ENCODE measurements around the gene PHACTR1.
"Not testable (repeated sequence)": the region's sequence is repeated elsewhere in the genome, so short reads cannot be mapped to it uniquely, and the experiment has no call there.

Gene PHACTR1

DNA sequence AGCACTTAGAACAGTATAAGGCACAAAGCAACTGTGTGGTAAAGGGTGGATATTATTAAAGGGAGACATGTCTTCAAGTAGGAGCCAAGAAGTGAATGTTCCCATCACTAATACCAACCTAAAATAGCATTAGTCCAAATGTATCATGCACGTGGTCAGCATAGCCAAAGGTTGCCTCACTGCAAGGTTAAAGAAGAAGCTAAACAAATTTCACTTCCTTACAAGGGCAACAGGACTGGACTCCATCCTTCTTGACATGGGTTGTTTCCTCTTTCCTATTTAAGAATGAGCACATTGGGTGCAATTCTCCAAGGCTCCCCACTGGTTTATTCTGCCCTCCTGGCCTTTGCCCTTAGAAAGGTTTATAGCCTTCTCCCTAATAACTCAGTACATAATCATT lies 186.7 kb downstream of the PHACTR1 start:
- DNase-seq (ENCODE audit: low spot score) = no peak

DNA sequence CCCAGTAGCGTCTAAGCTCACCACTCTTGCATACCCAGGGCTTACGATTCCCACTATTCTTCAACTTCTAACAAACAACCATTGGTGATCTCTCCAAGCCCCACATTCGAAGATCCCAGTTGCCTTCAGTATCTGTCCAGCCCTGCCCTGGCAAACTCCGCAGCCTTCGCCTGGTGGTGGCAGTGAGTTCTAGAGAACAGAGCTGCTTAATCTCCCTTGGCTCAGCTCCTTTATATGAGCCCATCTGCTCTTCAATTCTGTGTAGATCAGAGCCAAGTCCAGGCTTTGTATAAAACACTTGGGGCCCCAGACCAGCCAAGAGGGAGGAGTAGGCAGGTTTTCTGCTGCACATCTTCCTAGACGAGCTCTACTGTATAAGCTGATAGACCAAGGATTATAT lies 193.3 kb downstream of the PHACTR1 start:
- DNase-seq (ENCODE audit: low spot score) = no peak

DNA sequence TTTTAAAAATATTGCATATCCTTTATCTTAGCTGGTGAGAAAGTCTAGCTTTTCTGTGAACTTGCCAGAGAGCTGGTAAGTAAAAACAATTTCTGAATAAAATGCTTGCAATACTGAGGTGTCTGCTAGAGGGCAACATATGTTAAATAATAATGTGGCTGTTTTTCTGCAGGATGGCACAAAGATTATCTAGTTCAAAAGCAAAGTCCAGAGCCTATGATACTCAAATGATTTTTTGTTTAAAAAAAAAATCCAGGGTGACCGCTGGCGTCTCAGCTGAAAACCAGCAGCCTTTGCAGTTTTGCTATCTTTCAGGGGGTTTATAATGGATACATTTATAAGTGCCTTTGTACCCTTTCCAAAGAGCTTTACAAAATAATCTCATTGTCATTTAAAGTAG lies 194.9 kb downstream of the PHACTR1 start:
- DNase-seq (ENCODE audit: low spot score) = peak; percentile 9

DNA sequence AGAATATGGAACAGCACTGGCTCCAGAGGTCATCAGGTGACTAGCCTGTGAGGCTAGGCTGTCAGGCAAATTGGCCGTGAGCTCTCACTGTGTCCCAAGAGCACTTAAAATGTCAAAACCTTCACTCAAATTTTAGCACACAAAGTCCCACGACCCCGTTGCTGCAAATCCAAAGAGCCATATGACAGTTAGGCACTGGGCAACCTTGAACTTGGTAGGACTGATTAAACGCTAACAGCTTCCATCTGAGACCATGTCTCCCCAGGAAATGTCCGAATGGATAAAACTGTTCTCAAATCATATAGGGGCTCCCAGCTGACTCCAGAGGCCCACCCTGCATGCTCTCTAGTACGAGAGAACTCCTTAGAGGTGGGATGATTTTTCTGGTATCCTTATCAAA lies 196.6 kb downstream of the PHACTR1 start:
- DNase-seq (ENCODE audit: low spot score) = no peak

DNA sequence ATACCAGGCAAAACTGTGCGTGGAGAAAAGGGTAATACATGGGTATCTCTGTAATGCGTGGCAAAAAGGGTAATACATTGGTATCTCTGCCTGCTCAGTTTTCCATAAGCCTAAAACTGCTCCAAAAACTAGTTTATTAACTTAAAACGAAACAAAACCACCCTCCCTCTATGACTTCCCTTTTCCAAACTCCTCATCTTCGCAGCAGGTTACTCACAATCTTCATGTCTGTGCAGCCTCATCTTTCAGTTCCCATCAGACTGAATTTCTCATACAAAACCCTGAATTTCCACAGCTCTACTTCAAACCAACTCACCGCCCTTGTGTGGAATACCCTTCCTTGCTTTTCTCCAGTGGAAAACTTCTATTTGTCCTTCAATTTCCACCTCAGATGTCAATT lies 199.4 kb downstream of the PHACTR1 start:
- DNase-seq (ENCODE audit: low spot score) = no peak

DNA sequence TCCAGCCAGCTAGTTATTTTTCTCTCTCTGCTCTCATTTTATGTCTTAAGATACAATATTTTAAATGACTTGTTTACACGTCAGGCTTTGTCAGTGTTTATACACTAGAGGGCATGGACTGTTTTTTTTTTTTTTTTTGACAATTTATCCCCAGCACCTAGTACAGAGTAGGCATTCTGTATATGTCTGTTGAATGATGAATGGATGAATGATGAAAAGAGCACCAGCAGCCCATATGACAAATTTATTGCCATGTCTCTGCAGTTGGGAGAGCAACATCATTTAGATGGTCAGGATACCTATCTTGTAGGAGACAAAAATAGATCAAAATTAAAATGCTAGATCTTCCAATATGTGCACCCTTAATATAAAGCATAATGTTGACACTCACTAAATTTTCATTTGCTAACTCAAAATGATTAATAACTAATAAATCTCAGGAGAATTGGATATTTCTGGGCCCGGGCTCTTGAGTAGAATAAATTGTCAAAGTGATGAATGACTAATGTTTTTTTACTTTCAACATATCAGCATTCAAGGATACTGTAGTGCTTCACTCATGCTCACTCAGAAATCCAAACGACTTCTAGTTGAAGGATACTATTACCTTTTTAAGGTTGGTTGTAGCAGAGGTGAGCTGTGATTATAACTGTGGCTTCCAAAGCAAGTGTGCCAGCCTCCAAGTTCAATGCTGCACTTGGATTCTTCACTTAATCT lies 200.0 kb downstream of the PHACTR1 start:
- DNase-seq (ENCODE audit: low spot score) = no peak

DNA sequence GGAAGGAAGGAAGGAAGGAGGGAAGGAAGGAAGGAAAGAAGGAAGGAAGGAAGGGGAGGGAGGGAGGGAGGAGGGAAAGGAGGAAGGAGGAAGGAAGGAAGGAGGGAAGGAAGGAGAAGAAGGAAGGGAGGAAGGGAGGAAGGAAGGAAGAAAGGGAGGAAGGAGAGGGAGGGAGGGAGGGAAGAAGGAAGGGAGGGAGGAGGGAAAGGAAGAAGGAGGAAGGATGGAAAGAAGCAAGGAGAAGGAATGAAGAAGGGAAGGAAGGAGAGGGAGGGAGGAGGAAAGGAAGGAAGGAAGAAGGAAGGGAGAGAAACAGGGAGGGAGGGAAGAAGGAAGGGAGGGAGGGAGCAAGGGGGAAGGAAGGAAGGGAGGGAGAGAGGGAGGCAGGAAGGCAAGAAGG lies 204.9 kb downstream of the PHACTR1 start:
- no peak for DNase-seq (ENCODE audit: low spot score)

DNA sequence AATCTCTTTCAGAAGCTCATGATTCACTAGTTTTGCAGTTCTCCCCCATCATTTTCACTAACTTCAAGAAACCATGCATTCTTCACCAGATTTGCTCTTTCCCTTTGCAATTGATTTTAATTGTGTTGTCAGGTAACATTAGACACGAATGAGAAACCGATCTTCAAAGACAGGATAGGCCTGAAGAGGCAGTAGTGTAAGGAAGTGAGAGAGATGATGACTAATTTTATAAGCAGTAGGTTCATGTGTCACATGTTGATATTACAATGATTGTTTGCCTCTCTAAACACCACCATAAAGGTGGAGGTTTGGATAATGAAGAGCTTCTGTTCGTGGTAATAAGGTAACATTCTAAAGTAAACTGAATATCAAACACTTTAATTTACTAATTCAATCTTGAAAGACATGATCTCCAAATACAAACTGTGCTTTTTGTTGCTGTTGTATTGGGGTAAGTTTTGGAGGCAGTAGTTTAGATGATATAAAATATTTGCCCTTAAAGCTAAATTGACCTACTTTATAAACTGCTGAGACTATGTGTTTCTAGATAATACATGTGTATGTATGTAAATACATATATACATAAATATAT lies 207.2 kb downstream of the PHACTR1 start:
- no peak for DNase-seq (ENCODE audit: low spot score)

DNA sequence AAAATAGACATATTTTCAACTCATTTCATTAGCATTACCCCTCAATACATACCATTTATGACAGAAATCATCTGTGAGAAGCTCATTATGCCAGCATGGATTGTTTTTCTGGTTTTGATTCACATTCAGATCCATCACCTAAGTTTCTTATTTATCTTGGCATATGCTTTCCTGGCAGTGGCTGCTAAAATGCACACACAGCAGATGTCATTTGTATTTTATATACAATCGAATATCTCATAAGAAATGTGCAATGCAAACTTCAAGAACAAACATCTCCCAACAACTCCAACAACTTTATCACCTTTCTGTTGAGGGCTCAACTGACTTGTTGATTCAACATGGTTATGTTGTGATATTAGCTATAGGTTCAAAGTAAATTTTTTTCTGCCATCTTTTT lies 208.3 kb downstream of the PHACTR1 start:
- DNase-seq (ENCODE audit: low spot score) = no peak

DNA sequence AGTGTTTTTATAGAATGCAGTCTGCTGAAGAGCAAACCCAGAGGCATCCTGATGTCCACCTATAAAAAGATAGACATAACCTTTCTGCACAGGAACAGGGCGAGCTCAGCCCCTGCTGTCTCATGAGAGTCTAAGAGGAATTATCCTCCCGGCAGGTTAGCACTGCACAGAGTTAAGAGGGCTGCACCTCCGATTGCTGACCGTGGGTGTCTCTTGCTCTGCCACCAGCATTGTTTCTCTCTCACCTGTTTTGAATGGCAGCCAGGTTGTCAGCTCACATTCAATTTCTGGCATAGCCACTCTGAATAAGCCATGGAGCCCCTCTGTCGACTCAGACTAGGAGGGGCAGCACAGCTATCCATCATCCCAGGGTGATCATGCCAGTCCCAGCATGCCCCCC lies 211.2 kb downstream of the PHACTR1 start:
- no peak for DNase-seq (ENCODE audit: low spot score)

DNA sequence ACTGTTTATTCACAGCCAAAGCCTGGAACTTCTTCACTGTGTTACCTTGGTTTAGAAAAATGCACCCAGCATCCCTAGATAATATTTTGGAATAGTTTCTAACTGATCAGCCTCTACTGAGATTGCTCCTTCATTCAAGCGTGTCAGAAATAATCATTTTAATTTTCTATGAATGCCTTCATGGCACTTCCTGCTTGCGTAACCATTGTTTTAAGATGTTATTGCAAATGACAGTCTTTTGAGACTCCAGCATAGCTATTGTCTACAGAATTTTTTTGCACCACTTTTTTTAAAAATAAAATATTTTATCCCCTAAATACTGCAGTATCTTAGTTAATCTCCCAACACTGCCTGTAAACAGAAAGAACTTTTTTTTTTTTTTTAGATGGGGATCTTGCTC lies 213.1 kb downstream of the PHACTR1 start:
- DNase-seq (ENCODE audit: low spot score) = no peak

DNA sequence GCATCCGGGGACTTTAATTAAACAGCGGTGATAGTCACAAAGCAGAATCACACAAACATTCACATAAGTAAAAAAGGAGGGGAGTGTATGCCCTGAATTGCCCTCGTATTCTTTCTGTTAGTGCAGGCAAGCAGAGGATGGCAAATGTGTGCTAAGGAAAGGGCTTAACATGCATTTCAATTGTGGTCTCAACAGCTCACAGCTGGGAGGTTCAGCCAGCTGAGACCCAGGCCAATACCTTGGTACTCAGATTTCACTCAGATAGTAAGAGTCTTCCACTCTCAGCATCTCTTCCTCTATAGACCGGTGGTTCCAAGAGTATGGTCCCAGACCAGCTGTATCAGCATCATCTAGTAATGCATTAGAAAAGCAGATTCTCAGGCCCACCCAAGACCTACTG lies 215.1 kb downstream of the PHACTR1 start:
- no peak for DNase-seq (ENCODE audit: low spot score)

DNA sequence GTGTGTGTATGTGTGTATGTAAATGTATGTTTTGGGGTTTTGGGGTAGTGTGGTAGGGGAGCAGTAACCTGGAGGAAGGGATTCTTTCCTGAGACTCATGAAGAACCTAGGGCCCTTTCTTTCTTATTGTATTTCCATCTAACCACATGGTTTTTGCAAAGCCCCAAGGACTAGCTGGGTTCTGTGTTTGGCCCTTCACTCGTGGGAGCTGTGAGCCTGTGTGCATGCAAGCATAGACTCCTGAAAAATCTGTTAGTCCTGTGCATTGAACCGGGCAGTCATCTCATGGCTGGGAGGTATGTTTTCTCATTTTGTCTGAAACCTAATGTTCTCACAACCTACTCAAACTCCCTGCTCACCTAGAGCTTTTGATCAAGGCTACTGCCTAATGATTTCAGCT lies 219.1 kb downstream of the PHACTR1 start:
- DNase-seq (ENCODE audit: low spot score) = no peak

DNA sequence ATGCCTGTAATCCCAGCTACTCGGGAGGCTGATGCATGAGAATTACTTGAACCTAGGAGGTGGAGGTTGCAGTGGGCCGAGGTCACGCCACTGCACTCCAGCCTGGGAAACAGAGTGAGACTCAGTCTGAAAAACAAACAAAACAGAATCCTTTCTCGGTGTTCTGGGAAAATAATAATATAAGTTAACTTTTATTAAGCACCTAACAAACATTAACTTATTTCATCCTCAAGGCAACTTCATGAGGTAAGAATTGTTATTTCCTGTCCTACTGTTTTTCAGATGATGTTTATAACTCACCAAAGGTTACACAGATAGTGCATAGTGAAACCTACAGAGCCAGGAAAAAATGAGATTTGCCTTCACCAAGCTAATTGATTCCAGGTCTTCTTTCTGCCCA lies 221.4 kb downstream of the PHACTR1 start:
- no peak for DNase-seq (ENCODE audit: low spot score)

DNA sequence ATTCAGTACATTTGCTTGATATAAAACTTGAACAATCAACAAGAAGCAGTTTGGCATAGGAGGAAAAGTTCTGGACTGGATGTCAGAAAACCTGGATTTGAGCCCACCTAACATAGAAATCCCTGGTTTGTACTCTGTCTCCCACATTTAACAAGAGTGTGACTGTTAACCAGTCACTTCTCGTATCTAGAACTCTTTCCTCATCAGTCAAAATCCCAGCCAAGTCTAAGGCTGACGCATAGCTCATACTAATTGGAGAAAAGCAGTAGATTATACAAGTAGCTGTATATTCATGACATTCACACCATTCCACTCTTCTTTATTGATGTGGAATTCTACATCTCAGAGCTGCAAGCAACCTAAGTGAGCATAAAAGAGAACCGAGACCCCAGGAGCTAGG lies 222.7 kb downstream of the PHACTR1 start:
- DNase-seq (ENCODE audit: low spot score) = no peak

DNA sequence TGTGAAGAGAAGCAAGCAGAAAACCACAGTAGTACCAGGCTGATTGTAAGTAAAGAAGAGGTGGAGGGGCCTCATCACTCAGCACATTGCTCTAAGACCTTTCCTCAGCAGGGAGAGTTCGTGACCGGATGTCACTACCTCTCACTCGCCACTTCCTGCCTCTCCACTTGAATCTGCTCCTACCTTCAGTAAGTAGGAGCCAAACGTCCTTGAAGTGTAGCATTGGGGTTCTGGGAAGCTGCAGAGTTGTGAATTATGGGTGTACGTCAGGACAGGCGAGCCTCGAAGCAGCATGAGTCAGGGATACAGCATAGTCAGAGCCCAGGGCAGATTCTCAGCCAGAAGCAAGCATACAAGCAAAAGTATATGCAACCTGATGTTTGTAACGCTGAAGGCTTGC lies 224.9 kb downstream of the PHACTR1 start:
- DNase-seq (ENCODE audit: low spot score) = no peak

DNA sequence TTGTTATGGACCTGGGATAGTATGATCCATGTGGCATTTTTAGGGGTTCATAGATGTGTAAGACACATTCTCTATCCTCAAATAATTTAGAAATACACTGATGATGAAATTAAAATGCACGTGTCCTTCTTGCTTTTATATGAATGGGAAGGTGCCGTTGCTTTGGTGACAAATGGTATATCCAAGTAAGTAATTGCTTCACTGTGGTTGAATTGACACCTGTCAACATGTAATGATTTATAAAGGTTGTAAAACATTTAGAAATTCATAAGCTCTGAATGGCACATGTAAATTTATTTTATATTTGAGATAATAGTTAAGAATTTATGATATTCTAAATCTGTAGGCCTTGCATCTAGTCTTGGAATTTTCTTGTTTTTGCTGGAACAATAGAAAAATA lies 227.0 kb downstream of the PHACTR1 start:
- DNase-seq (ENCODE audit: low spot score) = no peak

DNA sequence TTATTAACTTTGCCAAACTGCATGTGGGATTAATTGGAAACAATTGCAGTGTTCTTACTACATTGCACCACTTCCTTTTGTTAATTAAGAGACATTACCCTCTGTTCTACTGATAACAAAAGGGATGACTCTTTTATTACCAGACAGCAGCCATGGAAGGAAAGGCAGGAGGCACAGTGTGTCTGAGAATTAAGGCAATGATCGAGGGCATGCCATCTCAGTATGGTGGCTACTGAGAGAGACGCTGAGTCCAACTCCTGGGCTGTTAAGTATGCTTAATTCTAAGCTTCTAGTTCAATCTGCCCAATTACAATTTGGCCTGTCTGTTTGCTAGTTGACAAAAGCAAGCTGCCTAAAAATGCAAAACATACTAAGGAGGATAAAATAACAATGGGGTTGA lies 227.4 kb downstream of the PHACTR1 start:
- no peak for DNase-seq (ENCODE audit: low spot score)

DNA sequence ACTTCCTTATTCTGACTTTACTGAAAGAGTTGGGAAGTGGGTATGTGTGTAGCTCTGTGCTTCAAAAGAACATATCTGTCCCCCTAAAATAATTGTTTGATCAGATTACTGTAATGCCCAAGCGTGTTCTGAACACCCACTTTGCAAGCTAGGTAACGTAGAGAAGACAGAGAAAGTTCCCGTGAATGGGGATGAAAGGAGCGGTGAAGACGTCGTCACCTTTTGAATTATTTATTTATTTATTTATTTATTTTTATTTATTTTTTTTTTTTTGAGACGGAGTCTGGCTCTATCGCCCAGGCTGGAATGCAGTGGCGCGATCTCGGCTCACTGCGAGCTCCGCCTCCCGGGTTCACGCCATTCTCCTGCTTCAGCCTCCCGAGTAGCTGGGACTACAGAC lies 228.0 kb downstream of the PHACTR1 start:
- not testable (repeated sequence) for DNase-seq (ENCODE audit: low spot score)

DNA sequence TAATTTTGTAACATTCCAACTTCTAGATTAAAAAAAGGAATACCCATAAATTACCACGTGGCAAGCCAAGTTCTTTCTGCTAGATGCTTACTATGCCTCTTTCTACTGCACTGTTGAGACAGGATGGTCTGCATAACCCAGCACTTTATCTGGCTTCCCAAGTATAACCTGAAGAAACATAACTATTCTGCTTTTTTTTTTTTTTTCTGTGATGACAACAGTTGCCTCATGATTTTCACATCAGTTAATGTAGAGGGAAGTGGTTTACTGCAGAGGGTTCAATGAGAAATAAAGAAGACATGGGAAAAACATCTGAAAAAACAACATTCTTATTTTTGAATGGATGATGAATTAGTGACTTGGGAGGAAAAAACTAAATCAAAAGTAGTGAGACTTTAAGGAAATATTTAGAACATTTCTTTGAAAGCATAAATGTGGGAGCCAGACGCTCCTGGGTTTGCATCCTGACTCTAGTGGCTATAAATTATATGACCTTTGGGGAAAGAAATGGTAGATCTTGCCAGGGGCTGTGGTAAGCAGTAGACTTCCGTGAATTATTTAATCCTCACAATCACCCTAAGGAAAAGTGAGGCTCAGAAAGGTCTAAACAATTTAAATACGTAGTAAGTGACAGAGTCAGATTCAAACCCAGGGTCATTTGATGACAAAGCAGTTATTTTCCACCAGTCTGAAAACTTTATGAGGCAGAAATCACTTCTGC lies 230.7 kb downstream of the PHACTR1 start:
- no peak for DNase-seq (ENCODE audit: low spot score)

DNA sequence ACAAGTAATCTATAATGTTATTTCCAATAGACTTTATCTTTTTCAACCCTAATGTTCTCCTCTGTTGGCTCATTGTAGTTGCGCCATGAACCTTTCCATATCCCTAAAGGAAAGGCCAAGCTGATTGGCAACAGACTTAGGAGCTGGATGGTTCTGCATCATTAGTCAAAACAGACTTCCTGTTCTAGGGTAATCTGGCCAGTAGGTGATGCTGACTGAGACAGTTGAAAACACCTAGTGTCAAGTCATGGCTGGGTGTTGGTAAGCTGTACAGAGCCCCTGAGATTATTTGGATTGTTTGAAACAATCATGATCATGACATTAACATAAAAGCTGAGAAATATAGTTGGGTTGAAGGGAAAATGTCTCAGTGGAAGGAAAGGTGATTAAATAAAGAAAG lies 231.4 kb downstream of the PHACTR1 start:
- DNase-seq (ENCODE audit: low spot score) = no peak

DNA sequence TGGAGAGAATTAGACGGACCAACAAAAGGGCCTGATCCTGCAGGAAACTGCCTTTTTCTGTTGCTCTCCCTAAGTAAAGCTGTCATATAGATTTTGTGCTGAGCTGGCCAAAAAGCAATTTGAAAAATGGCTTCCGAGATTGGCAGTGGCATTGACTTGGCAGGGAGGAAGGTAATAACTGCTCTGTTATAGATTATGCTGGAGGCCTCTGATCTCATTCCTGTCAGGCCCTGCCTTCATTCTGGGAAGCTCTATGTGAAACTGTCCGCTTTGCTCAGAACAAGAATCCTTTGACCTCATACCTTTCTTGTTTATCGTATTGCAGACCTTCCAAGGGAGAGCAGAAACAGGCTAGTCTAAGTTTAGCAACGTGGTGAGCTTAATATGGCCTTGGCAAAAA lies 234.4 kb downstream of the PHACTR1 start:
- DNase-seq (ENCODE audit: low spot score) = no peak

DNA sequence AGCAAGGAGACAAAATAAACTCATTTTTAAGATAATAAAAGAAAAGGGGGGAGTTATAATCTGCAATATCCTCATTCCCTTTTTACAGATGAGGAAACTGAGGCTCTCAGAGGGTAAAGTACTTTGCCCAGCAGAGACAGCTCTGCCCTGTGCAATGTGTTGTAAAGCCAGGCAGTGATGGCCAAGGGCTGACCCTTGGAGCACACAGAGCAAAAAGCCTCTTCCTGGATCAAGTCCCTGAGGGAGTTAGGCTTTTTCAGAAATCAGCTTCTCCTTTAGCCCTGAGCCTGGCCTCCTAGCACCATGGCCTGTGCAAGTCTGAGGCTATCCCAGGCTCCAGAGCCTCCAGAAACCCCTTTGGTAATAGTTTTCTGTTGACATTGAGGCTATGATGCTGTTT lies 234.8 kb downstream of the PHACTR1 start:
- no peak for DNase-seq (ENCODE audit: low spot score)

DNA sequence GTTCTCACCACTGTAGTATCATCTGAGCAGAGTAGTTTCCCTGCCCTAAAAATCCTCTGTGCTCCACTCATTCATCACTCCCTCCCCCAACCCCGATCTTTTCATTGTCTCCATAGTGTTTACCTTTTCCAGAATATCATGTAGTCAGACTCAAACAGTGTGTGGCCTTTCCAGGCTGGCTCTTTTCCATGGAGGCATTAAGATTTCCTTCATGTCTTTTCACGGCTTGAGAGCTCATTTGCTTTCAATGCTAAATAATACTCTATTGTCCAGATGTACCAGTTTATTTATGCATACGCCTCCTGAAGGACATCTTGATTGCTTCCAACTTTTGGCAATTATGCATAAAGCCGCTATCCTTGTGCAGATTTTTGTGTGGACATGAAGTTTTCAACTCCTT lies 235.8 kb downstream of the PHACTR1 start:
- no peak for DNase-seq (ENCODE audit: low spot score)
